ENCODE measurements around the gene CTIF. TPM values are rescaled to one million over a fixed set of nuclear protein-coding genes. Genes with fewer than 3 reads are reported as not detected.
A peak's percentile ranks its signal among the peaks of the same experiment; 100 is the strongest.

Gene CTIF
- total and polyA plus RNA-seq, 2 experiments from 2014 or later: 22.1 to 27.9 TPM

DNA sequence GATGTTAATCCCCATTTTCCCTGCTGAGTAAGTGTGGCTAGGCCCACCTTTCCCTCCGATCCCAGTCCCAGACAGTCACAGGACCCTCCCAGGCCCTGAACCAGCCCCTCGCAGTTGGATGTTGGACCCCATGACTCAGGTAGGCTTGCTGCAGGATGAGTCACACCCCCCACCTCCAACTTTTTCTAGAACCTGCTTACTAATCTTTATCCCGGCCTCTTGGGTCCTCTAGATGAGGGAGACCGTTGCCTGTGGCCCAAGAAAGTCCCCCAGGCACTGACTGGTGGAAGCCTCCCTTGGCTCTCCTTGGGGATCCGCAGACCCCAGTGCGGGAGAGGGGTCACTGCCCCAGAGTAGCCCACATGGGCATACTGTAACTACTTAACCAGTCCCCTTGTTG is 313.5 kb downstream of the CTIF start:
- H3K4me1 ChIP-seq (ENCODE audit: insufficient read depth): peaks cover 45% of the 10 kb centered on the region
- no peak overlapping the region for H2AFZ ChIP-seq
- H3K27me3 ChIP-seq: no peaks in the 10 kb centered on the region
- H3K4me2 ChIP-seq: no peak overlapping the region
- 90% methylated on average over 6 of the region's 6 CpGs for WGBS (ENCODE audit: low lambda C conversion rate, missing lambda C conversion rate)
- TF ChIP-seq, protein P1, sequence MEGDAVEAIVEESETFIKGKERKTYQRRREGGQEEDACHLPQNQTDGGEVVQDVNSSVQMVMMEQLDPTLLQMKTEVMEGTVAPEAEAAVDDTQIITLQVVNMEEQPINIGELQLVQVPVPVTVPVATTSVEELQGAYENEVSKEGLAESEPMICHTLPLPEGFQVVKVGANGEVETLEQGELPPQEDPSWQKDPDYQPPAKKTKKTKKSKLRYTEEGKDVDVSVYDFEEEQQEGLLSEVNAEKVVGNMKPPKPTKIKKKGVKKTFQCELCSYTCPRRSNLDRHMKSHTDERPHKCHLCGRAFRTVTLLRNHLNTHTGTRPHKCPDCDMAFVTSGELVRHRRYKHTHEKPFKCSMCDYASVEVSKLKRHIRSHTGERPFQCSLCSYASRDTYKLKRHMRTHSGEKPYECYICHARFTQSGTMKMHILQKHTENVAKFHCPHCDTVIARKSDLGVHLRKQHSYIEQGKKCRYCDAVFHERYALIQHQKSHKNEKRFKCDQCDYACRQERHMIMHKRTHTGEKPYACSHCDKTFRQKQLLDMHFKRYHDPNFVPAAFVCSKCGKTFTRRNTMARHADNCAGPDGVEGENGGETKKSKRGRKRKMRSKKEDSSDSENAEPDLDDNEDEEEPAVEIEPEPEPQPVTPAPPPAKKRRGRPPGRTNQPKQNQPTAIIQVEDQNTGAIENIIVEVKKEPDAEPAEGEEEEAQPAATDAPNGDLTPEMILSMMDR (IDR thresholded peaks at IDR 0.05; ENCODE audit: poor library complexity): no peak
- no peak for TF ChIP-seq EZH2 (IDR thresholded peaks at IDR 0.05; ENCODE audit: borderline replicate concordance)
- TF ChIP-seq EZH2phosphoT487 (IDR thresholded peaks at IDR 0.05; ENCODE audit: low read depth, severe bottlenecking, unreplicated experiment): no peak
- H3K36me3 ChIP-seq (replicated peaks; ENCODE audit: insufficient read depth, low read depth): no peaks in the 10 kb centered on the region
- peak overlapping the region; percentile 12 for H3K27ac ChIP-seq
- DNase-seq (ENCODE audit: low spot score): no peak
- H3K9me3 ChIP-seq (ENCODE audit: low read depth): no peaks in the 10 kb centered on the region
- no peaks in the 10 kb centered on the region for H4K20me1 ChIP-seq (ENCODE audit: insufficient read depth, poor library complexity, severe bottlenecking)
- H3K9me2 ChIP-seq (replicated peaks; ENCODE audit: insufficient read depth): no peaks in the 10 kb centered on the region
- H3K4me3 ChIP-seq: no peak overlapping the region
- no peaks in the 10 kb centered on the region for H3K79me2 ChIP-seq

- no peaks in the 10 kb centered on the region for H3K9me2 ChIP-seq (replicated peaks; ENCODE audit: insufficient read depth)
- H3K27ac ChIP-seq: no peak overlapping the region
- H4K20me1 ChIP-seq (ENCODE audit: insufficient read depth, poor library complexity, severe bottlenecking): no peaks in the 10 kb centered on the region
- no peaks in the 10 kb centered on the region for H3K36me3 ChIP-seq (replicated peaks; ENCODE audit: insufficient read depth, low read depth)
- TF ChIP-seq EZH2 (IDR thresholded peaks at IDR 0.05; ENCODE audit: borderline replicate concordance) (no peak), EZH2phosphoT487 (IDR thresholded peaks at IDR 0.05; ENCODE audit: low read depth, severe bottlenecking, unreplicated experiment) (no peak)
- TF ChIP-seq, protein P1 (IDR thresholded peaks at IDR 0.05; ENCODE audit: poor library complexity): no peak
- no peak overlapping the region for H3K4me2 ChIP-seq
- DNase-seq (ENCODE audit: low spot score): no peak
- WGBS (ENCODE audit: low lambda C conversion rate, missing lambda C conversion rate): 92% methylated on average over 6 of the region's 6 CpGs
- H3K79me2 ChIP-seq: no peaks in the 10 kb centered on the region
- no peak overlapping the region for H3K4me3 ChIP-seq
- H3K27me3 ChIP-seq: no peaks in the 10 kb centered on the region
- no peak overlapping the region for H2AFZ ChIP-seq
- H3K9me3 ChIP-seq (ENCODE audit: low read depth): no peaks in the 10 kb centered on the region
- peaks cover 45% of the 10 kb centered on the region for H3K4me1 ChIP-seq (ENCODE audit: insufficient read depth)
These were observed 314.0 kb downstream of the CTIF start for GRCh38 chr18:48852794-48853193.

DNA sequence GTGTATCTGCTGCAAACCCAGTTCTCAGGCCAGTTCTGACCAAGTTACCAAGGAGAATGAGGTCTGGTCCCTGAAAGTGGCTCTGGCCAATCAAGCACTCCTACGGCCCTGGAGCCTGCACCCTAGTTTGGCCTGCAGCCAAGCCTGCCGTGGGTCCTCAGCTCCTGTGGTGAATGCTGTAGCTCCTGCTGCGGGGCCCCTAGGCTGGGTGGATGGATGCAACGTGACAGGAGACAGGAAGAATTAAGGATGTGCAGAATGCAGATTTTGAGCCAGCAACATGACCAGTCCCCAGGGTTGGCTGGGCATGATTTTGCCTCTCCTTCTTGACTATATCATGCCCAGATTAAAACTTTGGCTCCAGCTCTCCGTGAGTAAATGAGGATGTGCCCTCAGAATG is 314.8 kb downstream of the CTIF start:
- Histone ChIP-seq H3K27ac (no peak overlapping the region), H3K9me3 (ENCODE audit: low read depth) (no peaks in the 10 kb centered on the region), H3K27me3 (no peaks in the 10 kb centered on the region), H3K4me2 (no peak overlapping the region), H2AFZ (no peak overlapping the region), H3K79me2 (no peaks in the 10 kb centered on the region), H3K36me3 (replicated peaks; ENCODE audit: insufficient read depth, low read depth) (no peaks in the 10 kb centered on the region), H4K20me1 (ENCODE audit: insufficient read depth, poor library complexity, severe bottlenecking) (no peaks in the 10 kb centered on the region), H3K9me2 (replicated peaks; ENCODE audit: insufficient read depth) (no peaks in the 10 kb centered on the region), H3K4me3 (no peak overlapping the region), H3K4me1 (ENCODE audit: insufficient read depth) (peaks cover 42% of the 10 kb centered on the region)
- no peak for DNase-seq (ENCODE audit: low spot score)
- TF ChIP-seq EZH2phosphoT487 (IDR thresholded peaks at IDR 0.05; ENCODE audit: low read depth, severe bottlenecking, unreplicated experiment) (no peak), EZH2 (IDR thresholded peaks at IDR 0.05; ENCODE audit: borderline replicate concordance) (no peak)
- TF ChIP-seq, protein P1 (IDR thresholded peaks at IDR 0.05; ENCODE audit: poor library complexity): no peak
- WGBS (ENCODE audit: low lambda C conversion rate, missing lambda C conversion rate): 52% methylated on average over 5 of the region's 5 CpGs

DNA sequence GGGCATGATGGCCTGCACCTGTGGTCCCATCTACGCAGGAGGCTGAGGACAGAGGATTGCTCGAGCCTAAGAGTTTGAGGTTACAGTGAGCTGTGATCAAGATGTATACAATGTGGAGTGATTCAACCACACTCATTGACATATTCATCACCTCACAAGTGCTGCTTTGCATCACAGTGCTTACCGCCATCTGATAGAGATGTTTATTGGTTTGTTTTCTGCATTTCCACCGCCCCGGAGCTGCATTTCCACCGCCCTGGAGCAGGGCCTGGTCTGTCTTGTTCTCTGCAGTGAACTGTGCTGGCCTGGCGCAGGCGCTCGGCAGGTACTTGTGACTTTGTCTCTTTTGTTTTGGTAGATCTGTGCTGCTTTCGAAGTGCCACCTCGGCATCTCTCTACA is 315.9 kb downstream of the CTIF start:
- TF ChIP-seq, protein P1 (IDR thresholded peaks at IDR 0.05; ENCODE audit: poor library complexity): no peak
- no peak for TF ChIP-seq EZH2phosphoT487 (IDR thresholded peaks at IDR 0.05; ENCODE audit: low read depth, severe bottlenecking, unreplicated experiment)
- TF ChIP-seq EZH2 (IDR thresholded peaks at IDR 0.05; ENCODE audit: borderline replicate concordance): no peak
- 79% methylated on average over 11 of the region's 11 CpGs for WGBS (ENCODE audit: low lambda C conversion rate, missing lambda C conversion rate)

More for the DNA sequence above, 315.9 kb downstream of the CTIF start:
- Histone ChIP-seq H3K9me3 (ENCODE audit: low read depth) (no peaks in the 10 kb centered on the region), H3K27me3 (no peaks in the 10 kb centered on the region), H3K4me2 (no peak overlapping the region), H3K79me2 (no peaks in the 10 kb centered on the region), H3K4me3 (no peak overlapping the region), H4K20me1 (ENCODE audit: insufficient read depth, poor library complexity, severe bottlenecking) (no peaks in the 10 kb centered on the region), H3K36me3 (replicated peaks; ENCODE audit: insufficient read depth, low read depth) (no peaks in the 10 kb centered on the region), H2AFZ (no peak overlapping the region), H3K4me1 (ENCODE audit: insufficient read depth) (peaks cover 45% of the 10 kb centered on the region), H3K9me2 (replicated peaks; ENCODE audit: insufficient read depth) (no peaks in the 10 kb centered on the region), H3K27ac (no peak overlapping the region)
- DNase-seq (ENCODE audit: low spot score): no peak

Measured in hepatocyte (in vitro differentiated cells).